Measurements from ENCODE around the gene RPL31. TPM values are rescaled to one million over a fixed set of nuclear protein-coding genes. Genes with fewer than 3 reads are reported as not detected.

Gene RPL31
- total RNA-seq, 6 experiments from 2014 or later: 947 to 1,348 (median 1,137) TPM

DNA sequence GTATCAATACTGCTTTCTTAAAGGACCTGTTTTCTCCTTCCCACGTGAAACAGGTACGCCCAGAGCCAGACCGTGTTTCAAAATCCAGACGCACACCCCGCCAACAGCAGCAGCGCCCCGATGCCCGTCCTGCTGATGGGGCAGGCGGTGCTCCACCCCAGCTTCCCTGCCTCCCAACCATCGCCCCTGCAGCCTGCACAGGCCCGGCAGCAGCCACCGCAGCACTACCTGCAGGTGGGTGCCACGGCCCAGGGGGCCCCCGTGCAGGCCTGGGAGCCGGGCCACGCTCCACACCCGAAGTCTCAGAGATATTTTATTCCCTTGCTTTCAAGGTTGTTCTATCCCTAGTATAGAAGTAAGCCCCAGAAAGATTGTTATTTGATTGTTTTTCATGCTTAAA, 8.8 kb upstream of the RPL31 start:
- Mint-ChIP-seq H3K27me3 (ENCODE audit: insufficient read depth) (peaks cover 2% of the 10 kb centered on the region), H3K4me3 (no peak overlapping the region), H3K9me3 (no peaks in the 10 kb centered on the region), H3K36me3 (ENCODE audit: low read depth) (peaks cover 5% of the 10 kb centered on the region; the same call in 1 of the 2 replicates), H3K4me1 (ENCODE audit: low read depth) (peaks cover 7% of the 10 kb centered on the region), H3K27ac (no peak overlapping the region)
- no peak for TF ChIP-seq CTCF (IDR thresholded peaks at IDR 0.05)
- DNase-seq: no peak

DNA sequence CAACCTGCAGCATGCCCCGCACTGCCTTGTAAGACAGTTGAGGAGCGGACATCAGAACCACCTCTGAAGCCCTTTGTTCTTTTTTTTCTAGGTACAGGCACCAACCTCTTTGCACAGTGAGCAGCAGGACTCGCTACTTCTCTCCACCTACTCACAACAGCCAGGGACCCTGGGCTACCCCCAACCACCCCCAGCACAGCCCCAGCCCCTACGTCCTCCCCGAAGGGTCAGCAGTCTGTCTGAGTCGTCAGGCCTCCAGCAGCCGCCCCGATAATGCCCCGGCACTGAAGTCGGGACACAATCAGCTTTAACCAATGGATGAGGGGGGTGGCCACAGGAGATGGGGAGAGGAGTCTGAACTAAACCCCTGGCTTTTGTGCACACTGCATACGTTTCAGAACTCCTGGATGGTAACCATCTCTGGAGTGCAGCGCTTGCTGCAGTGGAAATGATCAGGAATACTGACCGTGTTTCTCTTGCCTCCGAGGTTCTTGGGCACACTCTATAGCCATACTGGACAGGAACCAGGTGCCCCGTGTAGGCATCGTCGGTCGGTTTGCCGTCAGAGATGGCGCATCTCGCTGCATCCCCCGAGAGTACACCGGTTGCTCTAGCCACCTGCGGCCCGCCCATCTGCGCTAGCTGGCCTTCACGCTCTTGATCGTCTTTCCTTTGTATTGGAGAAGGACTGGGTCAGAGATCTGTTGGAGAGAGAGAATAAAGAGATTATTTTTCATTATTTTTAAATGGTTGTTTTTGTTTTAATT, 6.6 kb upstream of the RPL31 start:
- TF ChIP-seq CTCF (IDR thresholded peaks at IDR 0.05): no peak
- no peaks in the 10 kb centered on the region; the same call in 1 of the 2 replicates for H3K36me3 Mint-ChIP-seq (ENCODE audit: low read depth)
- no peak overlapping the region for H3K4me3 Mint-ChIP-seq
- no peak overlapping the region for H3K27ac Mint-ChIP-seq
- H3K9me3 Mint-ChIP-seq: no peaks in the 10 kb centered on the region
- peaks cover 2% of the 10 kb centered on the region for H3K27me3 Mint-ChIP-seq (ENCODE audit: insufficient read depth)
- DNase-seq: no peak
- H3K4me1 Mint-ChIP-seq (ENCODE audit: low read depth): peaks cover 9% of the 10 kb centered on the region

GRCh38 chr2:100997509-100998234, 4.4 kb upstream of the RPL31 start:
- peaks cover 9% of the 10 kb centered on the region for H3K36me3 Mint-ChIP-seq (ENCODE audit: low read depth)
- H3K27ac Mint-ChIP-seq: no peak overlapping the region
- no peak overlapping the region for H3K4me3 Mint-ChIP-seq
- DNase-seq: no peak
- no peak for TF ChIP-seq CTCF (IDR thresholded peaks at IDR 0.05)
- peaks cover 20% of the 10 kb centered on the region for H3K4me1 Mint-ChIP-seq (ENCODE audit: low read depth)
- H3K27me3 Mint-ChIP-seq (ENCODE audit: insufficient read depth): peaks cover 1% of the 10 kb centered on the region; the same call in 1 of the 2 replicates
- peaks cover 5% of the 10 kb centered on the region; the same call in 1 of the 2 replicates for H3K9me3 Mint-ChIP-seq

DNA sequence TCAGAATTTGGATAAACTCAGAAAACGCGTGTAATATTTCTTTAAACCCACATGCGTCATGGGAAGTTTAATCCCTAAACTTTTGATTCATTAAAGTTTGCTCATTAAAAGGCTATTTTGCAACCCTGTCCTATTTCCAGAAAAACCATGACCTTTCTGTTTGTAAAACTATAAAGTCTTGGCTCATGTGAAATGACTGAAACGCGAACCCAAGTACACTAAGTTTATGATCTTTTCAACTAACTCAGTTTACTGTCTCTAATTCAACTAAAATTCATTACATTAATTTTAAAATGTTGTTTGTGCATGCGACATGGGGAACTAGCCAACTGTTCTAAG, 3.9 kb upstream of the RPL31 start:
- no peak for DNase-seq
- no peak overlapping the region for H3K27ac Mint-ChIP-seq
- TF ChIP-seq CTCF (IDR thresholded peaks at IDR 0.05): no peak
- peaks cover 5% of the 10 kb centered on the region; the same call in 1 of the 2 replicates for H3K9me3 Mint-ChIP-seq
- H3K36me3 Mint-ChIP-seq (ENCODE audit: low read depth): peaks cover 14% of the 10 kb centered on the region
- H3K27me3 Mint-ChIP-seq (ENCODE audit: insufficient read depth): peaks cover 3% of the 10 kb centered on the region; the same call in 1 of the 2 replicates
- H3K4me1 Mint-ChIP-seq (ENCODE audit: low read depth): peaks cover 20% of the 10 kb centered on the region
- no peak overlapping the region for H3K4me3 Mint-ChIP-seq

DNA sequence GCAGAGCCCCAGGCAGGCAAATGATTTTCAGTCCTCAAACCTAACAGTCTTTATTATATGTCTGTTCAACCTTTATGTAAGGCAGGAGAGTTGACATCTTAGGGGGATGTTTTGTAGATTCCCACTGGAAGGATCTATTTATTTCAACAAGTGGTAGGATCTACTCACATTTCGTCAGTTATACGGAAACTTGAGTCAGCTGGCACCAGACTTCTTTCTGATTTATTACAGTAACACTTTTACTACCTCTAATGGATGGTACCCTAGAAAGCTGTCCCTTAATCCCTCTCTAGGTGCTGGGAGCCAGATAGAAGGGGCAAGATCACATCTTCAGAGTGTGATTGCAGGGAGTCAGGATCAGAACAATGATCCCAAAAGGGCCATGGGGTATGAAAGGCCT, 2.1 kb upstream of the RPL31 start:
- H3K4me1 Mint-ChIP-seq (ENCODE audit: low read depth): peaks cover 36% of the 10 kb centered on the region
- no peak for TF ChIP-seq CTCF (IDR thresholded peaks at IDR 0.05)
- H3K27me3 Mint-ChIP-seq (ENCODE audit: insufficient read depth): peaks cover 3% of the 10 kb centered on the region; the same call in 1 of the 2 replicates
- no peak for DNase-seq
- H3K27ac Mint-ChIP-seq: no peak overlapping the region
- peaks cover 5% of the 10 kb centered on the region; the same call in 1 of the 2 replicates for H3K9me3 Mint-ChIP-seq
- H3K36me3 Mint-ChIP-seq (ENCODE audit: low read depth): peaks cover 32% of the 10 kb centered on the region
- H3K4me3 Mint-ChIP-seq: no peak overlapping the region

Data from HFFc6 (cell line).